H9 (cell line): Measurements from ENCODE around the gene KCNH5. TPM values are rescaled to one million over a fixed set of nuclear protein-coding genes. Genes with fewer than 3 reads are reported as not detected.

Experiments used
- DNase-seq: peaks from one replicate; pipeline ENCODE4 v3.0.0-alpha.2; 2017
- H2AFZ ChIP-seq: one replicate; pipeline ENCODE4 v1.6.1; 2013; ENCODE audit warnings: mild to moderate bottlenecking, low read length, control low read depth, moderate library complexity
- H2AK5ac ChIP-seq: 2 replicates; pipeline ENCODE4 v1.6.1; 2013; ENCODE audit warnings: low read length, control low read depth, mixed read lengths; ENCODE audit not compliant: insufficient read length
- H2BK120ac ChIP-seq: one replicate; pipeline ENCODE4 v1.6.1; 2013; ENCODE audit warnings: low read depth, mild to moderate bottlenecking, low read length, control low read depth, inconsistent platforms; ENCODE audit not compliant: poor library complexity, severe bottlenecking
- H2BK12ac ChIP-seq: 2 replicates; pipeline ENCODE4 v1.6.1; 2013; ENCODE audit warnings: low read length, control low read depth, mixed read lengths, low read depth; ENCODE audit not compliant: insufficient read length
- H2BK15ac ChIP-seq: 2 replicates; pipeline ENCODE4 v1.6.1; 2013; ENCODE audit warnings: low read depth, low read length, control low read depth
- H2BK20ac ChIP-seq: one replicate; pipeline ENCODE4 v1.6.1; 2013; ENCODE audit warnings: low read depth, mild to moderate bottlenecking, low read length, control low read depth, inconsistent platforms; ENCODE audit not compliant: poor library complexity, severe bottlenecking
- H2BK5ac ChIP-seq: 2 replicates; pipeline ENCODE4 v1.6.1; 2013; ENCODE audit warnings: low read length, control low read depth, mixed read lengths; ENCODE audit not compliant: insufficient read length
- H3K14ac ChIP-seq: 2 replicates; pipeline ENCODE4 v1.6.1; 2013; ENCODE audit warnings: low read length, control low read depth; ENCODE audit not compliant: insufficient read depth
- H3K18ac ChIP-seq: 2 replicates; pipeline ENCODE4 v1.6.1; 2013; ENCODE audit warnings: low read depth, mild to moderate bottlenecking, mixed read lengths, low read length, control low read depth; ENCODE audit not compliant: insufficient read length
- H3K23ac ChIP-seq: 2 replicates; pipeline ENCODE4 v1.6.1; 2013; ENCODE audit warnings: low read length, control low read depth, mixed read lengths, low read depth; ENCODE audit not compliant: insufficient read length
- H3K23me2 ChIP-seq: 2 replicates; pipeline ENCODE4 v1.6.1; 2013; ENCODE audit warnings: low read depth, mild to moderate bottlenecking, mixed read lengths, low read length, control low read depth; ENCODE audit not compliant: insufficient read length, poor library complexity, severe bottlenecking
- H3K27ac ChIP-seq: 2 replicates; pipeline ENCODE4 v1.5.1; 2013; ENCODE audit warnings: low read length, control low read depth, mixed read lengths, low read depth; ENCODE audit not compliant: insufficient read length
- H3K27me3 ChIP-seq: 2 replicates; pipeline ENCODE4 v1.6.1; 2013; ENCODE audit warnings: low read length, control low read depth, inconsistent platforms; ENCODE audit not compliant: insufficient read depth
- H3K4ac ChIP-seq: 2 replicates; pipeline ENCODE4 v1.6.1; 2013; ENCODE audit warnings: low read depth, mild to moderate bottlenecking, control low read depth, inconsistent platforms, low read length, moderate library complexity
- H3K4me1 ChIP-seq: 2 replicates; pipeline ENCODE4 v1.6.1; 2013; ENCODE audit warnings: low read length, control low read depth, inconsistent platforms; ENCODE audit not compliant: insufficient read depth
- H3K4me2 ChIP-seq: 2 replicates; pipeline ENCODE4 v1.6.1; 2013; ENCODE audit warnings: low read length, control low read depth, mixed read lengths; ENCODE audit not compliant: insufficient read length, insufficient read depth
- H3K56ac ChIP-seq: 2 replicates; pipeline ENCODE4 v1.6.1; 2013; ENCODE audit warnings: low read depth, mild to moderate bottlenecking, mixed read lengths, low read length, control low read depth; ENCODE audit not compliant: insufficient read length
- H3K79me1 ChIP-seq: 2 replicates; pipeline ENCODE4 v1.6.1; 2013; ENCODE audit warnings: low read depth, mild to moderate bottlenecking, moderate library complexity, low read length, control low read depth, inconsistent platforms; ENCODE audit not compliant: insufficient read depth, poor library complexity, severe bottlenecking
- H3K79me2 ChIP-seq: 2 replicates; pipeline ENCODE4 v1.6.1; 2013; ENCODE audit warnings: low read length, control low read depth, inconsistent platforms; ENCODE audit not compliant: insufficient read depth
- H3K9ac ChIP-seq: 2 replicates; pipeline ENCODE4 v1.6.1; 2013; ENCODE audit warnings: low read length, control low read depth, mixed read lengths; ENCODE audit not compliant: insufficient read length; ENCODE audit errors: extremely low read depth
- H3K9me3 ChIP-seq: one replicate; pipeline ENCODE4 v1.6.1; 2013; ENCODE audit warnings: low read depth, low read length, inconsistent platforms; ENCODE audit not compliant: control insufficient read depth
- H3T11ph ChIP-seq: one replicate; pipeline ENCODE4 v1.6.1; 2013; ENCODE audit warnings: mild to moderate bottlenecking, low read length, control low read depth, inconsistent platforms
- H4K20me1 ChIP-seq: one replicate; pipeline ENCODE4 v1.6.1; 2013; ENCODE audit not compliant: control insufficient read depth, insufficient read length, insufficient read depth
- H4K5ac ChIP-seq: 2 replicates; pipeline ENCODE4 v1.6.1; 2013; ENCODE audit warnings: low read depth, mild to moderate bottlenecking, mixed read lengths, low read length, control low read depth; ENCODE audit not compliant: insufficient read length
- H4K8ac ChIP-seq: replicated peaks from 2 replicates; pipeline ENCODE4 v1.6.1; 2013; ENCODE audit warnings: low read length, control low read depth, mixed read lengths, low read depth; ENCODE audit not compliant: insufficient read length
- H4K91ac ChIP-seq: 2 replicates; pipeline ENCODE4 v1.6.1; 2013; ENCODE audit warnings: low read depth, mild to moderate bottlenecking, moderate library complexity, mixed read lengths, low read length, control low read depth; ENCODE audit not compliant: insufficient read length
- H3K27ac Mint-ChIP-seq, 3 experiments: 2 replicates in 2 of 3; 3 replicates in 1 of 3; pipeline ENCODE4 v1.8.0; 2020 to 2021; ENCODE audit warnings: mixed read lengths in 3 of 3, mild to moderate bottlenecking in 1 of 3, moderate library complexity in 1 of 3
- H3K27me3 Mint-ChIP-seq: 2 replicates; pipeline ENCODE4 v1.8.0; 2021; ENCODE audit warnings: low read depth, mild to moderate bottlenecking, moderate library complexity, mixed read lengths
- H3K36me3 Mint-ChIP-seq, 3 experiments: 2 replicates in 2 of 3; 3 replicates in 1 of 3; pipeline ENCODE4 v1.8.0; 2020 to 2021; ENCODE audit warnings: low read depth in 3 of 3, mixed read lengths in 3 of 3; ENCODE audit not compliant: insufficient read depth in 1 of 3
- H3K4me1 Mint-ChIP-seq, 2 experiments: 2 replicates each; pipeline ENCODE4 v1.8.0; 2020; ENCODE audit warnings: mixed read lengths in 2 of 2
- H3K4me3 Mint-ChIP-seq, 2 experiments: 2 replicates in 1 of 2; 3 replicates in 1 of 2; pipeline ENCODE4 v1.8.0; 2020 to 2021; ENCODE audit warnings: mild to moderate bottlenecking in 2 of 2, mixed read lengths in 2 of 2, moderate library complexity in 1 of 2
- H3K9me3 Mint-ChIP-seq, 2 experiments: 2 replicates in 1 of 2; 3 replicates in 1 of 2; pipeline ENCODE4 v1.8.0; 2020; ENCODE audit warnings: mild to moderate bottlenecking in 2 of 2, mixed read lengths in 2 of 2, moderate library complexity in 1 of 2
- CTCF ChIP-seq: fragments of 200-600 bp; sonication (generic); conservative IDR thresholded peaks from 3 replicates; pipeline ENCODE4 v1.8.0; 2021; ENCODE audit warnings: antibody characterized with exemption, mild to moderate bottlenecking
- WGBS: extraction: QIAGEN DNeasy Blood & Tissue Kit; methylation state at CpG from one replicate; pipeline ENCODE4 v1.1.7; 2013; ENCODE audit warnings: missing lambda C conversion rate, low lambda C conversion rate, mixed read lengths; ENCODE audit not compliant: insufficient read length; ENCODE audit errors: extremely low coverage; 5-methylcytosine and 5-hydroxymethylcytosine counted together
- total RNA-seq: library from RNA; stranded (reverse); gene quantifications from 2 replicates; pipeline ENCODE4 v1.2.1, GENCODE V29; 2021

KCNH5 gene
- total RNA-seq, 1 experiment from 2014 or later = 0.42 TPM

- WGBS = no CpG with 5 or more reads among the region's 2 CpGs
- DNase-seq = no peak
- Histone ChIP-seq H3K4ac (no peak overlapping the region), H3K4me1 (peaks cover 4% of the 10 kb centered on the region; the same call in 1 of the 2 replicates), H3K23me2 (no peaks in the 10 kb centered on the region), H3K9me3 (no peaks in the 10 kb centered on the region), H4K91ac (no peak overlapping the region), H2BK20ac (no peak overlapping the region), H4K5ac (no peak overlapping the region), H2AFZ (no peak overlapping the region), H4K20me1 (no peaks in the 10 kb centered on the region), H3K79me1 (no peaks in the 10 kb centered on the region), H3K18ac (no peak overlapping the region), H3K4me2 (no peak overlapping the region), H3K79me2 (no peaks in the 10 kb centered on the region), H2BK5ac (no peak overlapping the region), H3K27me3 (no peaks in the 10 kb centered on the region), H3K14ac (no peak overlapping the region), H3K56ac (no peak overlapping the region), H3K23ac (no peak overlapping the region), H3T11ph (no peak overlapping the region), H4K8ac (no peak overlapping the region), H3K9ac (no peak overlapping the region), H2BK120ac (no peak overlapping the region), H2BK15ac (no peak overlapping the region), H2AK5ac (no peak overlapping the region), H3K27ac (no peak overlapping the region), H2BK12ac (no peak overlapping the region)
- peaks cover 0 to 3% of the 10 kb centered on the region in 2 experiments; a peak in 3 of 5 replicates for H3K9me3 Mint-ChIP-seq
- H3K4me1 Mint-ChIP-seq = peaks cover 27 to 31% of the 10 kb centered on the region in 2 experiments
- no peak overlapping the region for H3K4me3 Mint-ChIP-seq
- no peaks in the 10 kb centered on the region for H3K36me3 Mint-ChIP-seq
- no peak for TF ChIP-seq CTCF
- no peak overlapping the region; a peak in 1 of 7 replicates for H3K27ac Mint-ChIP-seq
- no peaks in the 10 kb centered on the region; the same call in 1 of the 2 replicates for H3K27me3 Mint-ChIP-seq
Observed at GRCh38 chr14:62694075-62694474, 351.2 kb downstream of the KCNH5 start.
